ENCODE data around the gene SEPTIN5.

SEPTIN5 gene

DNA sequence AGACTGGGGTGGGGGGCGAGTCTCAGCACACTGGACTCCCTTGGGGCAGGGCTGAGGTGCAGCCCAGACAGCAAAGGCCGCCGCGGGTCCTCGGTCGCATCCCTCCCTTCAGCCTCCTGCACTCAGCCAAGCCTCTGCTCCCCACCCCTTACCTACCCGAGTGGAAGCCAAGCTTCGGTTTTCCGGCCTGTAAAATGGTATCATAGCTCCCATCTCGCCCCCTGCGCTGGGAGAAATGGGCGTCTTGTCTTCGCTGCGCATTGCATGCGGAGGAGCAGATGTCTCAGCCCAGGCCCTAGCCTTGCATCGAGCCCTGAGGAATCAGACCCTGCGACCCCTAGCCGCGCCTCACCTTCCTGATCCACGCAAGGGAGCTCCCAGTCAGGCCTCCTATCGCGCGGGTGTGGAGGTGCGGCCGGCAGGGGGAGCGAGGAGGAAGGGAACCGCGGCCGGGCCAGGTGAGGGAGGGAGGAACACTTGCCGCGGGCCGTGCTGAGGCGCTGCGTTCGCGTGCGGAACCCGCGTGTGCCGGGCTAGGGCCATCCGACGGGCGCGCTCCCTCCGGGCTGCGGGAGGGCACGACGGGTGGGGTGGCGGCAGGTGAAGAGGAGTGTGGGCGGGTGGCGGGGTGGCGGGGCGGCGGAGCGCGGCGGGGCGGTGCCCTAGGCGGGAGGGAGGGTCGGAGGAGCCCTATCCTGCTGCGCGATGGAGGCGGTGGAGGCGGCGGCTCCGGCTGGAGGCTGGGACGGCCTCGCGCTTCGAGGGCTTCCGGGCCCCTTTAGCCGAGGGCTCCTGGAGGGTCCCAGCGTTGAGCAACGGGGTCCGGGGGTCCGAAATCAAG is 42.2 kb downstream of the SEPTIN5 start:
- no peaks in the 10 kb centered on the region for H4K20me1 ChIP-seq (ENCODE audit: insufficient read depth, low read length)
- no peak overlapping the region for H3K27ac ChIP-seq (ENCODE audit: low read length)
- no peaks in the 10 kb centered on the region for H3K9me3 ChIP-seq (ENCODE audit: insufficient read depth, low read length)
- H3K4me2 ChIP-seq (ENCODE audit: low read length): peak overlapping the region; percentile 56
- H3K9ac ChIP-seq (ENCODE audit: low read length): no peak overlapping the region
- TF ChIP-seq EZH2phosphoT487 (IDR thresholded peaks at IDR 0.05; ENCODE audit: low read depth): no peak
- peak; percentile 53 for TF ChIP-seq CTCF (IDR thresholded peaks at IDR 0.05; ENCODE audit: low read depth, low read length)
- H3K4me3 ChIP-seq (ENCODE audit: low read length): peak overlapping the region; percentile 71
- no peaks in the 10 kb centered on the region for H3K79me2 ChIP-seq (ENCODE audit: low read length)
- no peaks in the 10 kb centered on the region for H3K36me3 ChIP-seq (replicated peaks; ENCODE audit: low read depth, low read length)
- peaks cover 5% of the 10 kb centered on the region for H3K4me1 ChIP-seq (ENCODE audit: low read length)
- no peaks in the 10 kb centered on the region for H3K27me3 ChIP-seq (ENCODE audit: low read depth, low read length)
- no peak overlapping the region; the same call in 1 of the 2 replicates for H2AFZ ChIP-seq (ENCODE audit: low read depth, low read length)

GRCh38 chr22:19757140-19757984 is 43.1 kb downstream of the SEPTIN5 start:
- Histone ChIP-seq H3K9ac (ENCODE audit: low read length) (no peak overlapping the region), H3K9me3 (ENCODE audit: insufficient read depth, low read length) (no peaks in the 10 kb centered on the region), H3K4me2 (ENCODE audit: low read length) (peak overlapping the region; percentile 56), H3K79me2 (ENCODE audit: low read length) (no peaks in the 10 kb centered on the region), H3K4me3 (ENCODE audit: low read length) (peak overlapping the region; percentile 71), H3K36me3 (replicated peaks; ENCODE audit: low read depth, low read length) (no peaks in the 10 kb centered on the region), H2AFZ (ENCODE audit: low read depth, low read length) (no peak overlapping the region), H4K20me1 (ENCODE audit: insufficient read depth, low read length) (no peaks in the 10 kb centered on the region), H3K4me1 (ENCODE audit: low read length) (peaks cover 5% of the 10 kb centered on the region), H3K27me3 (ENCODE audit: low read depth, low read length) (no peaks in the 10 kb centered on the region), H3K27ac (ENCODE audit: low read length) (no peak overlapping the region)
- no peak for TF ChIP-seq CTCF (IDR thresholded peaks at IDR 0.05; ENCODE audit: low read depth, low read length)

DNA sequence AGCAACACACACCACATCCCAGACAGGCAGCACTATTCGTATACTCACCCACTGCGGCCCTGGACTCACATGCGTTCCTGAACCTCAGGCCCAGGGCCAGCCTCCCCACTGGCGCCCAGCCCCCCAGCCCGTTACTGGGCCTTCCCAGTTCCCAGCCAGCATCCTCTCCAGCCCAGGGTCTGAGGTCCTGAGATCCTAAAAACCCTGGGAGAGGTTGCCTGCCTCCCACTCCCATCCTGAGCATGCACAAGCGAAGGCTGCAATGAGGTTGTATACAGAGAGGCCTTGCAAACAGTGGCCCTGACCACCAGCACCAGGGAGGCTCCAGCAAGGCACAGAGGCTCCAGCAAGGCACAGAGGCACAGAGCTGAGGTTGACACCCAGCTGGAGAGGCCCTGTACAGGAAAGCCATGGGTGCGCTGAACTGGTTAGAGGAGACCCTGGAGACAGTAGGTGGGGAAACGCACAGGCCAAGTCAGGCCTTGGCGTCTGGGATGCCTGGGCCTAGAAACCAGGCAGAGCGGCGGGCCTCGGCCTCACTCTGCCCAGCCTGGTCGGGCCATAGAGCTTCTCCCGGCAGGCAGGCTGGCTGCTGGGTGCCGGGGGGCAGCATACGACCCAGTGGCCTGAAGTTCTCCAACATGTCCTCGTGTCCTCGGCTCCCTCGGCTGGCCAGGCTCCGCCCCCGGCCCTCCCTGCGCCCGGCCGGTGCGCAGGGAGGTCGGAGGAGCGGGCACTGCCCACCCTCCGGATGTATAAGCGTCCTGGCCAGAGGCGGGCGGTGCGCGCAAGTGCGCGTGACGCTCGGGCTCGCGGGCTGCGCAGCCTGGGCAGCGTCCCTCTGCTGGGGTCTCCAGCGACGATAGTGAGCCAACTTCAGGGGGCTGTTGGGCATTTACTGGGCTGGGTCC is 43.9 kb downstream of the SEPTIN5 start:
- Histone ChIP-seq H3K27me3 (ENCODE audit: low read depth, low read length) (no peaks in the 10 kb centered on the region), H3K9ac (ENCODE audit: low read length) (no peak overlapping the region), H3K4me1 (ENCODE audit: low read length) (peaks cover 5% of the 10 kb centered on the region), H3K36me3 (replicated peaks; ENCODE audit: low read depth, low read length) (no peaks in the 10 kb centered on the region), H3K27ac (ENCODE audit: low read length) (no peak overlapping the region), H3K79me2 (ENCODE audit: low read length) (no peaks in the 10 kb centered on the region), H4K20me1 (ENCODE audit: insufficient read depth, low read length) (no peaks in the 10 kb centered on the region), H3K9me3 (ENCODE audit: insufficient read depth, low read length) (no peaks in the 10 kb centered on the region), H3K4me2 (ENCODE audit: low read length) (no peak overlapping the region), H3K4me3 (ENCODE audit: low read length) (no peak overlapping the region), H2AFZ (ENCODE audit: low read depth, low read length) (no peak overlapping the region)
- TF ChIP-seq EZH2phosphoT487 (IDR thresholded peaks at IDR 0.05; ENCODE audit: low read depth): no peak

GRCh38 chr22:19758896-19759426 is 44.7 kb downstream of the SEPTIN5 start:
- H3K9me3 ChIP-seq (ENCODE audit: insufficient read depth, low read length): no peaks in the 10 kb centered on the region
- no peak overlapping the region for H2AFZ ChIP-seq (ENCODE audit: low read depth, low read length)
- H3K4me1 ChIP-seq (ENCODE audit: low read length): peaks cover 5% of the 10 kb centered on the region
- no peaks in the 10 kb centered on the region for H3K27me3 ChIP-seq (ENCODE audit: low read depth, low read length)
- H3K36me3 ChIP-seq (replicated peaks; ENCODE audit: low read depth, low read length): no peaks in the 10 kb centered on the region
- H3K27ac ChIP-seq (ENCODE audit: low read length): no peak overlapping the region
- TF ChIP-seq EZH2phosphoT487 (IDR thresholded peaks at IDR 0.05; ENCODE audit: low read depth) (no peak), CTCF (IDR thresholded peaks at IDR 0.05; ENCODE audit: low read depth, low read length) (no peak)
- H4K20me1 ChIP-seq (ENCODE audit: insufficient read depth, low read length): no peaks in the 10 kb centered on the region
- no peak overlapping the region for H3K4me3 ChIP-seq (ENCODE audit: low read length)
- H3K79me2 ChIP-seq (ENCODE audit: low read length): no peaks in the 10 kb centered on the region
- H3K4me2 ChIP-seq (ENCODE audit: low read length): no peak overlapping the region
- no peak overlapping the region for H3K9ac ChIP-seq (ENCODE audit: low read length)
